ENCODE results near the gene PPP3CA.
"Not testable (repeated sequence)": the region's sequence is repeated elsewhere in the genome, so short reads cannot be mapped to it uniquely, and the experiment has no call there.

PPP3CA gene

DNA sequence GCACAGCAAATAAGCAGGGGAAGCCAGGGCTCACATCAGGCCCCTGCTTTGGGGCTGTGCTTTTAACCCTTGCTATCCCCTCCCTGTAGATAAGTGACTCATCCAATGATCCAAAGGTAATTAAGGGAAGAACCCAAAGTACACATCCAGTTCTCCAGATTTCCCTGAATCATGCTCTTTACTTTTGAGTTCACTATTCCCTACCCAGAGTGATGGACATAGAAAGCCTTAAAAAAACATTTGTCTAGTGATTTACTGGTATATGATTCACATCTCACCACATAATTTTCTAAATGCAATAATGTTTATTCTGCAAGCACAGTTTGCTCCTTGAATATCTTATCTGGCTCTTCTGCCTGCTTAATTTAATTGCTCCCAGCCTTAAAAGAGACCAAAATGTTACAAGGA, 136.2 kb downstream of the PPP3CA start:
- DNase-seq (ENCODE audit: low read depth), result no peak

DNA sequence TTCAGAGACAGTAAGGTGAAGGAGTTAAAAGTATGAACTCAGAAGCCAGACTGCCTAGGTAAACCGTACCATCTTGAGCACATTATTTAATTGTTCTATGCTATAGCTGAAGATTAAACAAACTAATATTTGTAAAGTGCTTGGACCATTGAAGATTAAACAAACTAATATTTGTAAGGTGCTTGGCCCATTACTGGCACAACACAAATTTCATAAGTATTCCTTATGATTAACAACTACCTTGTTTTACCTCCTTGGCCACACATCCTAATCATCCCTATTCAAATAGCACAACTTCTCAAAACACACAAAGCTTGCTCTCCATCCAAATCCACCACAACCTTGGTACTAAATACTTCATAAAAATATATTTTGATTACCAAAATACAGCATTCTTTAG, 137.0 kb downstream of the PPP3CA start:
- no peak for DNase-seq (ENCODE audit: low read depth)

DNA sequence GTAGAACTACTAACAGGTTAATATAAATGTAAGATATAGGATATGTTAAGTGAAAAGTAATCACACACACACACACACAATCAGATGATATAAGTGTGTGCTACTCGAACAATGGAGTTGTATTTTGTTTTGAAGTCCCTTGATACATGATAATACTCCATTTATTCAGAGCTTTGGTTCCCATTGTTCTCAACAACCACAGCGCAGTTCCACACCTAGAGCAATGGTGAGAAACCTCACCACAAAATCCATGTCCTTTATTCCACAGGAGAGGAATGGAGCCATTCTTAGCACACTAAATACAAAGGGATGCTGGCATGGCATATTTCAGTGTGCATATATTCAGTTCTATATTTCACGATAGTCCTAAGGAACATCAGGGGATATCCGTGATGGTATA, 139.2 kb downstream of the PPP3CA start:
- no peak for DNase-seq (ENCODE audit: low read depth)

DNA sequence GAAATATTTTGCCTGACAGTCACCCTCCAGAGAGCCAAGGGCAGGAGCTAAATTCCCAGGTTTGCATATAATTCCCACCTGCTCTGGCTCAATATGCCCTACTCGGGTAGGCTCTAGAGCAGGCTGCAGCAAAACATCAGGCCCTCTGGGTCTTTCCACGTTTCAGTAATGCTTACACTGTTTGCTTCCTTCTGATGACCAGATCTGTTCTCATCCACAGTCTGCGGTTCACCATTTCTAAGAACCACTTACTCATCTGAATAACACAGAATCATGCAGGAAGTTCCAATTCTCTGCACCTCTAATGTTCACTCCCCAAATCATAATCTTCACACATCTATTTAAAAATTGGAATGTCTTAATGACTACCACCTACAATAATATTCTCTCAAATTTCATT, 141.4 kb downstream of the PPP3CA start:
- DNase-seq (ENCODE audit: low read depth), result no peak

DNA sequence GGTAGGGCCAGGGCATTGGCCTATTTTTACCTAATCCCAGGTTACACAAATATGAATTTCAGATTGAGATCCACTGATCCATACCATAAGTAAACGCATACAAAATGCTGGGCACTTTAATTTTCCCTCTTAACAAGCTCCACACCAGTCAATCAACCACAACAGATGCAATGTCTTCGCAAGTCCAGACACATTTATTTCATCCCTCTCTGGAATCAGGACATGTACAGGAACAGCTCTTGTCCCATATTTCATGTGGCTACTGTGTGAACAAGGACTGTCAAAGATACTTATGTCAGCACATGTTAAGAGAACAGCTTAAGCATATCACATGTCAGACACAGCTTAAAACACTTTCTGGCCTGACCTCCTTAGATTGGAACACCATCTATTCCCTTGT, 145.9 kb downstream of the PPP3CA start:
- no peak for DNase-seq (ENCODE audit: low read depth)

DNA sequence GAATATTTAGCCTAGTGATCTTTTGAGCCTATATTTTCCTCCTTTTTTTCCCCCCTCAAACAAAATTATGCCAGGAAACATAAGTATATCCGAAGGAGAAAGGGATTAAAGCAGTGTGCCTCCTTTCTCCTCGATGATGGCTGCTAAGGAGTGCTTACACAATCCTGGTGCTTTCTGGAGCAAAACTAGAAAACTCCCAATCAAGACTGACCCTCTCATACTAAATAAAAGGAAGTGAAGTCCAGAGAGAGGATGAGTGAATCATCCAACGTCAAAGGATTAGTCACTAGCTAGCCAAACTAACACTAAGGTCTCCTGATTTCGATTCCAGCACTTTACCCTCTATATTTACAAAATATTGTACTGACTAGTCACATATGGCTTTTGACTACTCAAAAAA, 146.8 kb downstream of the PPP3CA start:
- peak; percentile 69 for DNase-seq (ENCODE audit: low read depth)

DNA sequence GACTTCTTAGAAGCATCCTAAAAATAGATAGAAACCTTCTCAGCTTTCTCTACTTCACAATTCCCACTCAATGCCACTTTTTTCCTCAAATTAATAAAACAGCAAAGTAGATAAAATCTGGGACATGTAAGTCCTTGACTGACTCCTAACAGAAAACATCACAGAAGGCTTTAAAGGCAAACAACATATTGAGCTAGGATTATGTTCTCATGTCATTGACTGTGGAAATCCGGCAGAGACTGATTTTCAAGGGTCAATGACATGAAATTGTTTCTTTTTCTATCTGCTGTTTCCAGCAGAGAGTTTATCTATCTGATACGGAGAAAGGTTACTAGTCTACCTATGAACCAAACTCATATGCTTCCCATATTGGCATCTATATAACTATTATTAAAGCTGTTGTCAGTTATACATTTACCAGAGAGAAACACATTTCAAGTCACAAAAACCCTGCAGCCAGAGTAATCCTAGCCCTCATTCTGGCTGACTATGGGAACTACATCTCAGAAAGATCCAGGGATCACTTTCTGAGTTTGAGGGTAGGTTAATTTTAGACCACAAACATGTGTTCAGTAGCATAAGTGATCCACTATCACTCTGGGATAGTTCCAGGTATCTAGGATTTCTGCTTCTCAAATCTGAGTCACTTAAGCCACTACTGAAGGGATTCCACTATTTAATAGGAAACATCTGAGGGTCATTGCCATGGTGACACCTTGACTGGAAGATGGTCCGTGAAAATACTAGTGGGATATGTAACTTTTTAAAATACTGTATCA, 147.6 kb downstream of the PPP3CA start:
- DNase-seq (ENCODE audit: low read depth), result no peak

DNA sequence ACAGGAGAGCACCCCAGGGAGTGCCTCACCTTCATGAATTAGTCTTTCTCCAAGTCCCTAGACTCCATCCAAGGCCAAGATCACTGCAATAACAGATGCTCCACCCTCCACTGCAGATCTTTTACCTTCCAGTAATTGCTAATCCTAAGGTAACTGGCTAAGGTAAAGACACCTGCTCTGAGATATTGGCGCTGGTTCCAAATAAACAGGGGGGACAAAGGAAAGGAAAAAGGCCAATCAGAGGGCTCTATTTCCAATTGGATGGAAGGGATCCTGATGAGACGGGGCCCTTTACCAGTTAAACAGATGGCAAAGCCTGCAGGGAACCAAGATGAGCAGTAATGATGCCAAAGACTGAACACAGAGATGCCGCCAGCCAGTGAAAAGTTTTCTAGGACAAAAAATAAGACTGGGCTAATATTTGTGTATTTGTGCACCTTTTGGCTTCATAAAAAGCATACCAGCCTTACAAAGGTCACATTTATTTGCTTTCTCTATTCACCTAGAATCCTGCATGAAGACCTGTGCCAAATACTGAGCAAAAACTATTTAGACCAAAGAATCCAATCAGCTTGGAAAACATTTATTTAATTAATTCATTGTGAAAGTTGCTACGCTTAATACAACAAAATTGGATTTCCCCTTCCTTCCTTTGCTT, 148.5 kb downstream of the PPP3CA start:
- DNase-seq (ENCODE audit: low read depth), result no peak

DNA sequence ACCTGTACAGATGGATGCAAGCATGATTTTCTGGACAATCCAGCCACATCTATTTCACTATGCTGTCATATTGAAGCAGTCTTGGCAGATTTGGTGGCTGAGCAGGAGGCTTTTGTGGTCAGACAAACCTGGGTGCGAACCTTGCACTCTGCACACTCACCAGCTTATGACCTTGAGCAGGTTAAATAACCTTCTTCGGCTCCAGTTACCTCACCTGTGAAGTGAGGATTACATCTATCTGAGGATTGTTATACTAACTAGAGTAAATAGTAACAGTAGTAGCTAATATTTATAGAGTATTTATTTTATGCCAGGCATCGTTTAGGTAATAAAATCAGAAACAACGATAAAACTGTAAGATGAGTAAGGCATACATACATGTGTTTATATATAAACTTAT, 150.0 kb downstream of the PPP3CA start:
- DNase-seq (ENCODE audit: low read depth), result no peak

DNA sequence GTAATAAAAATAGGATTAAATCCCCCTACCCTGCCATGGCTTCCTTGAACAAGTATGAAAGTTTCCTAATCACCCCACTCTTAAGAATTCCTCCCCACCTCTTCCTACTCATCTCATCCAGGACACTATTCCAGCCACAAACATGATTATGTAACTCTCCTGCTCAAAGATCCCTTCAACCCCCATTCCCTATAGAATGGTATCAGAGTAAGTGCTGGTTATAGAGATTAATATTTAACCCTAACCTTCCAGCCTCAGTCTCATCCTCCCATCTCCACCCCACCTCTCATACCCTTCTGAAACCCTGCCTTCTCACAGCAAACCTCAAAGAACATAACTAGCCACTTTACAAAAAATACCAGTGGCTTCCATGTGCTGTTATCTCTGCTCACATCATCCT, 155.1 kb downstream of the PPP3CA start:
- no peak for DNase-seq (ENCODE audit: low read depth)

DNA sequence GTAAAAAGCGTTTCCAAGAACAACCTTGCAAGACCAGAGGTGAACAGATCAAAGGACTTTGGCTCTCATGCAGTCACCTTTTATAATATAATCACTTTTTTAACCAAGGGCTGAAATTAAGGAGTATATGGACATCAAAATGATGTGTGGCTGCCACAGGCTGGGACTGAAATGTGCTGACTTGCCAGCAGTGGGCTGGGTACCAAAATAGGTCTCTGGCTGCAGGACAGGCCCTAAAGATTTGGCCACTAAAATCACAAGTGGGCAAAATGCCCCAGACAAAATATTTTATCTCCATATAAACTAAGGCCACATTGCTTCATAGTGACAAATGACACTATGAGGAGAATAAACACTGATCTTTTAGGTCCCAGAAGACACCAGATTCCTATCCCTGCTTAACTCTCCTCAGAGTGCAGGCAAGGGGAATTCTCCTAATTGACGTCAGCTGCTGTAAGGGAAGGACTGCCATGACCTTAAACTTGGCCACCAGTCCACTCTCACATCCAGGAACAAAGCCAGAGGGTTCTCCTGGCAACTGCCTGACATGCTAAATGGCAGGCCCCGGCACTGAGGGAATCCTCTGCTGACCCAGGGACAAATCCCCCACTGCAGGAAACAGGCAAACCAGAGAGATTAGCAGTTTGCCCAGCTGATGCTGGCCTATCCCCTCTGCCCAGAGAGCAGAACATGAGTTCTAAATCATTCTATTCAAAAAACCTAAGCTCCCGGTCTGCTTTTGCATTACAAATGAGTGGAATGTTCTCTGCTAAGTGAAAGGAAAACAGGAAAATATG, 155.8 kb downstream of the PPP3CA start:
- DNase-seq (ENCODE audit: low read depth), result peak; percentile 76

DNA sequence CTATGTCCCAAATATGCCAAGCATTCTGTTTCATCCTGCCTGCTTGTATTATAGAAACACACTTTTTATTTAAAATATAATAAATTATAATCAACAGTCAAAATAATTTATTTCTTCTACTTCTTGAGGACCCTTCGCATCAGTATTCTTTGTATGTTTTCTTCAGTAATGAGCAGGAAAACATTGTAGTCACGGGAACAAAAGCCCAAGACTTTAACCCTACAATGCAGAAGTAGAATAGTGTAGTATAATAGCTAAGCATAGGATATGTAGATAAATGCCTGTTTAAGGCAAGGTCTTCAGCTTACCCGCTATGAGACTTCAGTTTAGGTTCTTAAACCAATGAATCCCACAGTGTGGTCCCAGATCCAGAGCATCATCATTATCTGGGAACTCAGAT, 156.6 kb downstream of the PPP3CA start:
- no peak for DNase-seq (ENCODE audit: low read depth)

DNA sequence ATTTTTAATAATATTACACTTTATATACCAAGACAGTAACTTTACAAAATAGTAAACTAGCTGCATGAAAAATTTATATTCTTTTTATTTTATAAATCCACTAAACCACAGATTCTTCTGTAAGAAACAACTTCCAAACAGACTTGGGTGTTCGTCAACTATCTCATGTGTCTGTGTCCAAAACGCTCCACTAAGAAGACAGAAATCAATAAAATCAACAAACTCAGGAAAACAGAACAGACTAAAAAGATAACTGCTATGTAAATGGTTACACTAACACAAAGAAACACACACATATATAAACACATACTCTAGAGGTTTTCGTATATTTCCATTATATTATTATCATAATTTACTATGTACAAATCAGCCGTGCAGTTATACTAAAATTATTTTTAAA, 158.4 kb downstream of the PPP3CA start:
- no peak for DNase-seq (ENCODE audit: low read depth)

DNA sequence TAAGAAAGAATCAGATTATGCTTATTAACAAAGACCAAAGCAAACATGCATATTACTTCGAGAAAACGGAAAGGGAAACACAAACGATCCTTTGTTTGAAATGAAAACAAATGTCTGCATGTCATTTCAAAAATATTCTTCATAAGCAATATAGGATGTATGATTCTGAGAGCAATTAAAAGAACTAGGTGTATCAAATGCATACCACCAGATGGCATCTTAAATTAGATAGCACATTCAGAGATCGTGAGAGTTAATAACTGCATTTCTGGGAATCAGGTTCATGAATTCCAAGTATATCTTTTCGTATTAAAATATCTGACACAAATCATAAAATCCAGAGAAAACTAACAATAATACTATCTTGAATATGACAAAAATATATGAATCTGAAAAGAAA, 159.5 kb downstream of the PPP3CA start:
- no peak for DNase-seq (ENCODE audit: low read depth)

DNA sequence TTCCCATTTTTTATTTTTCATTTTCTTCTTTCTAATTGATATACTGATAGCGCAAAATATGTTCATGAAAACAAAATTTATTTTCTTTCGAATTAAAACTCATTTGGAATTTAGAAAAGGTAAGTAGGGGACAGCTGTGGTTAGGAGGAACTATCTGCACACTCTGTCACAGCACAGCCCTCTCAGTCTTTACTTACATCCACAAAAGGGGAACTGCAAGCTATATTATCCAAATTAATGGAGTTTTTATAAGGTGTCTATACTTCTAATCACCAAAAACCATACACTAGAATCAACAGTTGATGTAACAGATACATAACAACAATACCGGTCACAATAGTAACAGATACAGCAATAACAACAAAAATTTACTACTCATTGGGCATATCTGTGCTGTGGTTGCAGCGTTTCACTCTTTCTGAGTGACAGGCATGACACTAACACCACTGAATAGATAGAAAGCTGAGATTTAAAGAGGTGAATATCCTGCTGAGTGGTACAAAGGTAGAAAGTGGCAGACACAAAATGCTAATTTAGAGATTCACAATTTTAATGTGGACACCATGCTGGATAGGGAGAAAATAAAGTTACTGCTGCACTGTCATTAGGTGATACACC, 160.7 kb downstream of the PPP3CA start:
- no peak for DNase-seq (ENCODE audit: low read depth)

DNA sequence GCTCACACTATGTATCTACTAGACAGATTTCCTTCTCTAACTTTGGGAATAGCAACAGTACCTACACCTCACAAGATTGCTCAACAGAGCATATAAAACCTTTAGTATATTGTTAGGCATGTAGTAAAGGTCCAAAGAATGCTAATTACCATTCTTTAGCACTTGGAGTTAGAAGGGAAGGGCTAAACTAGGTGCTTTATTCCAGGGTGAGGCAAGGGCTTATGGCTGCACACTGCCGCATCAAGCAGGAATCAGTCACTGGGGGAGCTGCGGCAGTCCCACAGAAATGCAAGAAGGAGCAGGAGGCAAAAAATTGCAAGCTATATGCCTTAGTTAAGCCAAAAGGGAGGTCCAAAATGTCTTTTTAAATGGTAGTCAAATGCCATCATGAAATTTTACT, 162.7 kb downstream of the PPP3CA start:
- no peak for DNase-seq (ENCODE audit: low read depth)

DNA sequence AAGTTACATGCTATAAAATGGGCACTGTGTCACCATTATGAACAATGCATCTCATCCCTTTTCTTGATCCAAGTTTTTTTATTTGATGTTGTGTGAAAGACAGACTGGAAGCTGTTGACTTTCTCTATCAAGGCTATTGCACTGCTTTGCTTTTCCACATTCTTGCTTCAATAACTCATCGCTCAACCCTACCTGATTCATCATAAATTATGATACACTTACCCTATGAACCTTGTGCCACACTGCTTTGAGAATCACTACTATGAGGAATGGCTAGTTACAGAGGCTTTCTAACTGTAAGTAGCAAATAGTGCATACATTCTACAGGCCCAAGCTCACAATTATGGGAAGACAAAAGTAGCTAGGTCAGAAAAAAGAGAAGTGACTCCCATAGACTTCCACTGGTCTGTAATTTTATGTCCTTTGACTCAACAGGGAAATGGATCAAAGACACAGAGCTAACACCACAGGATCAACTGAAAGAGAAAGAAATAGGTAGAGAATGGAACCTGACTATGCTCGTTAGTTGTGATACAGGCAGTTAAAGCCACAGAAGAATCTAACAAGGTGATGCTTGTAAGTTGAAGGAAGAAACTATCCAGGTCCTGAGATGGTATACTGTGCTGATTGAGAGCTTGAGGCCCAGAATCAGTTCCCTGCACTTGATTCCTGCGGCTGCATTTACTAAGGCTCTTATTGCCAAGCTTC, 163.5 kb downstream of the PPP3CA start:
- DNase-seq (ENCODE audit: low read depth), result no peak

DNA sequence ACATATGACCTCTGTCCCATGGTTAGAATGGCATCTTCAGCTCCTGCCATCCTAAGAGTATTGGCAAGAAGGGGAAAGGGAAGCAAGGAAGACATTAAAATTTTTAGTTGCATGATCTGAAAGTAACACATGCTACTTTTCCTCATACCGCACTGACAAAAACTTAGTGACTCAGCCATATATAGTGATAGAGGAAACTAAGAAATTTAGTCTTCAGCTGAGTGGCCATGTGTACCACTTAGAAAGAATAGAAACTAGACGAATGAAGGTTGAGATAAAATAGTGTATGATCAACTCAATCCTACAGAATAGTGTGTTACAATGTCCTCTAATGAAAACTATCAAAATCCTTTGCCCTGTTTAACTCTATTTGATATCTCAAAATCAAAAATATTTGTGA, 164.1 kb downstream of the PPP3CA start:
- no peak for DNase-seq (ENCODE audit: low read depth)

DNA sequence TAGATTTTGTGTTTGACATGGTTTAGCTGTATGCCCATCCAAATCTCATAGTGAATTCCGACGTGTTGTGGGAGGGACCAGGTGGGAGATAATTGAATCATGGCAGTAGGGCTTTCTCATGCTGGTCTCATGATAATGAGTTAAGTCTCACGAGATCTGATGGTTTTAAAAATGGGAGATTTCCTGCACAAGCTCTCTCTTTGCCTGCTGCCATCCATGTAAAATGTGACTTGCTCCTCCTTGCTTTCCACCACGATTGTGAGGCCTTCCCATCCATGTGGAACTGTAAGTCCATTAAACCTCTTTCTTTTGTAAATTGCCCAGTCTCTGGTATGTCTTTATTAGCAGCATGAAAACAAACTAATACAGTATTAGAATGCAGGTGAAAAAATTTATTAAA, 164.6 kb downstream of the PPP3CA start:
- DNase-seq (ENCODE audit: low read depth), result not testable (repeated sequence)

DNA sequence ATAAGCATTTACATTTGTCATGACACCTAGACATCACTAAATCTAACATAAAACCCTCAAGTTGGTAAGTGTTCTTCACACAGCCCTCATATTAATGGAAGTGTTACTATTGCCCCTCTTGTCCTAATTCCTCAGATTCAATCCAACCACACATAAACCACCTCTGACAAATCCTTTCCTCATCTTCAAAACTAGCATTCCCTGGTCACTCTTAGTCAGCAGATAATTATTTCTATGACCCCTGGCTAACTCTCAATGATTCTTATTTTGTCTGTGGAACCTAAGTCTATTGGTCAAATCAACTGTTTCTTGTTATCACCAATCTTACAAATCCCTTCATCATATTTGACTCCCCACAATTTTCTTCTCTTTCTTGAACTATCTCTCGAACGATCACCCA, 168.6 kb downstream of the PPP3CA start:
- no peak for DNase-seq (ENCODE audit: low read depth)

DNA sequence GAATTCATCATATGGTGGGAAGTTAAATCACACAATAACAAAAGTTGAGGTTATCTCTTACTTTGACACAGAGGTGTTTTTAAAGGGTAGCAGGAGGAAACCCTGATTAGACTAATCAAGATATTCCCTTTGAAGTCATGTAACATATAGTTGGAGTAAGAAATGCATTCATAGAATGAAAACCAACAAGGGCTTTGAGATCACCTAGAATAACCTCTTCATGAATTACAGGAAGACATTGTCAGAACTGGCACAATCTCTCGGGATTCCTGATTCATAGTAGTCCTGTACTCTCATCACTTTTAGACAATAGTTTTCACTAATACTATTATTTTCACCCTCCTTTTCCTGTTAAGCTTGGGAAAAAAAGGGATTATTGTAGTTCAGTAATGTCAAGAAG, 170.2 kb downstream of the PPP3CA start:
- DNase-seq (ENCODE audit: low read depth), result no peak

Data from GM04504 (cell line).